ENCODE results near the gene SLC39A6.

GRCh38 chr18:36104749-36105148, 24.4 kb downstream of the SLC39A6 start:
- TF ChIP-seq CTCF (IDR thresholded peaks at IDR 0.05; ENCODE audit: extremely low read depth in 1 of 2, insufficient read depth in 1 of 2, low read depth in 1 of 2, low read length in 2 of 2), result no peak
- no peak for TF ChIP-seq POLR2A (IDR thresholded peaks at IDR 0.05; ENCODE audit: low read depth, low read length)
- no peak for TF ChIP-seq POLR2AphosphoS5 (IDR thresholded peaks at IDR 0.05; ENCODE audit: insufficient read depth, low read depth, low read length)
- no peak for TF ChIP-seq EZH2 (IDR thresholded peaks at IDR 0.05; ENCODE audit: borderline replicate concordance, low read depth, low read length, severe bottlenecking)
